Upper lobe of left lung (tissue), 6 donors: ENCODE data around the gene MYO1E. TPM values are rescaled to one million over a fixed set of nuclear protein-coding genes. Genes with fewer than 3 reads are reported as not detected.

Source experiments
- ATAC-seq, 2 donors: fragments of 200-7000 bp; cut with Tn5 transposase; one replicate each; pipeline ENCODE4 v1.9.1; 2022; ENCODE audit warnings: mild to moderate bottlenecking in 2 of 2, moderate library complexity in 2 of 2; ENCODE audit not compliant: low FRiP score in 2 of 2
- DNase-seq, 2 donors: peaks; one replicate each; pipeline ENCODE4 v3.0.0-alpha.2; 2019 to 2020
- H3K27ac ChIP-seq, 4 donors: fragments of 200-600 bp; sonication (generic); one replicate each; pipeline ENCODE4 v1.5.1; 2016 to 2019
- H3K27me3 ChIP-seq, 4 donors: fragments of 200-600 bp; sonication (generic); one replicate each; pipeline ENCODE4 v1.5.1; 2017 to 2019
- H3K36me3 ChIP-seq, 4 donors: fragments of 200-600 bp; sonication (generic); one replicate each; pipeline ENCODE4 v1.5.1; 2016 to 2019
- H3K4me1 ChIP-seq, 4 donors: fragments of 200-600 bp; sonication (generic); one replicate each; pipeline ENCODE4 v1.5.1; 2018 to 2019
- H3K4me3 ChIP-seq, 4 donors: fragments of 200-600 bp; sonication (generic); one replicate each; pipeline ENCODE4 v1.5.1; 2017 to 2019; ENCODE audit warnings: mild to moderate bottlenecking in 2 of 4, moderate library complexity in 1 of 4
- H3K9me3 ChIP-seq, 4 donors: fragments of 200-600 bp; sonication (generic); one replicate each; pipeline ENCODE4 v1.5.1; 2018 to 2019
- EP300 ChIP-seq, 4 donors: sonication (generic); formaldehyde crosslinking; IDR thresholded peaks; one replicate each; pipeline ENCODE4 v1.5.1; 2017; ENCODE audit warnings: antibody characterized with exemption in 4 of 4, control low read depth in 2 of 4
- POLR2A ChIP-seq, 4 donors: fragments of 450-650 bp; IDR thresholded peaks; one replicate each; pipeline ENCODE4 v1.5.1; 2016 to 2017; ENCODE audit warnings: antibody characterized with exemption in 4 of 4, mild to moderate bottlenecking in 2 of 4
- POLR2AphosphoS5 ChIP-seq, 2 donors: sonication (generic); formaldehyde crosslinking; IDR thresholded peaks; one replicate each; pipeline ENCODE4 v1.5.1; 2017; ENCODE audit warnings: antibody characterized with exemption in 2 of 2
- WGBS, 2 donors: methylation state at CpG; one replicate each; pipeline ENCODE4 v1.1.5; 2017 to 2018; 5-methylcytosine and 5-hydroxymethylcytosine counted together
- total RNA-seq, 6 donors: library from RNA; depleted of rRNA in 4 of 6; stranded (reverse); fragments of >200 nt in 4 of 6; gene quantifications; one replicate each; pipeline versions ENCODE4 v1.1.0 to v1.2.1, GENCODE V29; 2016 to 2021
- TF ChIP-seq, protein P1 (sequence below), 6 experiments: fragments of 450-650 bp in 4 of 6; fragments of 200-600 bp in 2 of 6; sonication (generic) in 2 of 6; IDR thresholded peaks; one replicate each; pipeline ENCODE4 v1.5.1; 2016 to 2019; ENCODE audit warnings: antibody characterized with exemption in 6 of 6
- donor health status: DM: no; HTN: no; CAD: no; lungs with moderate emphysema.
- donor health status: DM: no; HTN: yes; CAD: no; lungs with severe emphysema.

MYO1E gene
- total RNA-seq, 6 donors from 2014 or later, result 39.7 to 161 (median 71.9) TPM

DNA sequence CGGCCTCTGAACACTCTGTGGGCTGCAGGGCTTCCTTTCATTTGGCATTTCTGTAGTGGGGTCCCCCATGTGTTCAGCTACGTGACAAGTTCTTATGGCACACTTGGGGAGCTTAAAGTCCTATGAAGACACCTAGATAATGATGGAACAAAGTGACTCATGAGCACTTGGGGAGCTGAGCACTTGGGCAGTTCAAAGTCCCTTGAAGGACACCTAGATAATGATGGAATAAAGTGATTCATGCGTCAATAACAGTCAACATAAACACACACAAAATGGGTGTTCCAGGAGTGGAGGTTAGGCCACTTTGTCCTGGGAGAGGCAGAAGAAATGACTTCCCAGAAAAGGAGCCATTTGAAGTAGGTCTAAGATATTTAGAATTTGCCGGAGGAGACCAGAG is 99.4 kb downstream of the MYO1E start:
- Histone ChIP-seq H3K9me3 (no peaks in the 10 kb centered on the region), H3K4me1 (no peaks in the 10 kb centered on the region), H3K36me3 (no peaks in the 10 kb centered on the region), H3K27me3 (no peaks in the 10 kb centered on the region), H3K27ac (no peak overlapping the region), H3K4me3 (no peak overlapping the region)
- no peak for TF ChIP-seq EP300 (IDR thresholded peaks at IDR 0.05)
- TF ChIP-seq POLR2A (IDR thresholded peaks at IDR 0.05), result no peak
- no peak for ATAC-seq
- no peak for DNase-seq
- 95 to 99% methylated on average over 4 of the region's 4 CpGs for WGBS, 2 donors

DNA sequence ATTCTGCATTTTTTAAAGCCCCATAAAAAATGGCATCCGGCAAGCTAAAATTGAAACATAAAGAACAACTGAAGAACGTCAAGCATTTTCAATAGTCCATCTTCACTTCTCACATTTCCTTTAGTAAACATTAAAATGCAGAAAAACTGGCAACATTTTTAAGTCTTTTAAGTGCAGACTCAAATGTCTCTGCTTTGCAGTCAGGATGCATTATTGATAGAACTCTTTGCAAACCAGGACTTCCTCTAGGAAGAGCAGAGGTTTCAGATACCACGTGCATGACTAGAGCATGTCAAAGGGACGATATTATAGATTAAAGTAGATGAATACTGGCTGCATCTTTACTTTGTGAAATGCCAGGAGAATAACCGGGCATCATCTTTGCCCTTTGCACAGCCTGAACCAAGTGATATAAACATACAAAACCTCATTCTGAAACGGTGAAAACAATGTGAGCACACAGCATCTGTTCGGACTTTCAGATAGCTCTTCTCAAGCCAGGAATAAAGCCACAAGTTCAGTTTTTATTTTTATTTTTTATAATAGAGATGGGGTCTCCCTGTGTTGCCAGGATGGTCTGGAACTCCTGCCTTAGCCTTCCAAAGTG is 101.0 kb downstream of the MYO1E start:
- H3K4me1 ChIP-seq, result no peaks in the 10 kb centered on the region
- ATAC-seq (no peak), DNase-seq (no peak)
- H3K27me3 ChIP-seq, result no peaks in the 10 kb centered on the region
- no peak for TF ChIP-seq POLR2A (IDR thresholded peaks at IDR 0.05)
- no peak for TF ChIP-seq POLR2AphosphoS5 (IDR thresholded peaks at IDR 0.05)
- TF ChIP-seq, protein P1, sequence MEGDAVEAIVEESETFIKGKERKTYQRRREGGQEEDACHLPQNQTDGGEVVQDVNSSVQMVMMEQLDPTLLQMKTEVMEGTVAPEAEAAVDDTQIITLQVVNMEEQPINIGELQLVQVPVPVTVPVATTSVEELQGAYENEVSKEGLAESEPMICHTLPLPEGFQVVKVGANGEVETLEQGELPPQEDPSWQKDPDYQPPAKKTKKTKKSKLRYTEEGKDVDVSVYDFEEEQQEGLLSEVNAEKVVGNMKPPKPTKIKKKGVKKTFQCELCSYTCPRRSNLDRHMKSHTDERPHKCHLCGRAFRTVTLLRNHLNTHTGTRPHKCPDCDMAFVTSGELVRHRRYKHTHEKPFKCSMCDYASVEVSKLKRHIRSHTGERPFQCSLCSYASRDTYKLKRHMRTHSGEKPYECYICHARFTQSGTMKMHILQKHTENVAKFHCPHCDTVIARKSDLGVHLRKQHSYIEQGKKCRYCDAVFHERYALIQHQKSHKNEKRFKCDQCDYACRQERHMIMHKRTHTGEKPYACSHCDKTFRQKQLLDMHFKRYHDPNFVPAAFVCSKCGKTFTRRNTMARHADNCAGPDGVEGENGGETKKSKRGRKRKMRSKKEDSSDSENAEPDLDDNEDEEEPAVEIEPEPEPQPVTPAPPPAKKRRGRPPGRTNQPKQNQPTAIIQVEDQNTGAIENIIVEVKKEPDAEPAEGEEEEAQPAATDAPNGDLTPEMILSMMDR (IDR thresholded peaks at IDR 0.05), result no peak
- no peak for TF ChIP-seq EP300 (IDR thresholded peaks at IDR 0.05)
- H3K36me3 ChIP-seq, result no peaks in the 10 kb centered on the region
- H3K4me3 ChIP-seq, result no peak overlapping the region
- no peaks in the 10 kb centered on the region for H3K9me3 ChIP-seq
- no peak overlapping the region for H3K27ac ChIP-seq
- 54 to 70% methylated on average over 7 of the region's 7 CpGs for WGBS, 2 donors

DNA sequence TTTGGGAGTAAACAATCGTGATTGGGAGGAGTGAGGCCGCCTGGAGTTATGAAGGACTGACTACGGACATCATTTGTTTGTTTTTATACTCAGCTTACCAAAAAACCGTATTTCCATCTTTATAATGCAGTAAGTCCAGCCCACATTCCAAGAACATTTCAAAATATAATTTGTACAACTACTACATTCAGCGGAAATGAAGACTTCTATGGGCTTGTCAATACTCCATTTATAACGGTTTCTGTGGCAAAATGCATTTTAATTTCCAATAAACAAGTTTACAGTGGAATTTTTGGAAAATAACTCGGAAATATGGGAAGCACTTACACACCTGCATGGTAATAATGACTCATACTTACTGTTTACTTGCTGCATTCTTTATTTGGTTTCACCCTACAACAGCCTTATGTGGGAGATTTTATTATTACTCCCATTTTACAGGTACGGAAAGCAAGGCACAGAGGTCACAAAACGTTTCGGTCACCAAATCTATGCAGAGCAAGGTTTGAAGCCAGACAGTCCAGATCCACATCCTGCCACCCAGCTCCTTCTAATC is 103.7 kb downstream of the MYO1E start:
- Histone ChIP-seq H3K4me1 (no peaks in the 10 kb centered on the region), H3K4me3 (no peak overlapping the region), H3K27me3 (no peaks in the 10 kb centered on the region), H3K27ac (no peak overlapping the region), H3K9me3 (no peaks in the 10 kb centered on the region), H3K36me3 (no peaks in the 10 kb centered on the region)
- no peak for DNase-seq
- TF ChIP-seq, protein P1 (IDR thresholded peaks at IDR 0.05), result no peak
- no peak for ATAC-seq
- WGBS, 2 donors, result 93 to 94% methylated on average over 10 of the region's 10 CpGs

DNA sequence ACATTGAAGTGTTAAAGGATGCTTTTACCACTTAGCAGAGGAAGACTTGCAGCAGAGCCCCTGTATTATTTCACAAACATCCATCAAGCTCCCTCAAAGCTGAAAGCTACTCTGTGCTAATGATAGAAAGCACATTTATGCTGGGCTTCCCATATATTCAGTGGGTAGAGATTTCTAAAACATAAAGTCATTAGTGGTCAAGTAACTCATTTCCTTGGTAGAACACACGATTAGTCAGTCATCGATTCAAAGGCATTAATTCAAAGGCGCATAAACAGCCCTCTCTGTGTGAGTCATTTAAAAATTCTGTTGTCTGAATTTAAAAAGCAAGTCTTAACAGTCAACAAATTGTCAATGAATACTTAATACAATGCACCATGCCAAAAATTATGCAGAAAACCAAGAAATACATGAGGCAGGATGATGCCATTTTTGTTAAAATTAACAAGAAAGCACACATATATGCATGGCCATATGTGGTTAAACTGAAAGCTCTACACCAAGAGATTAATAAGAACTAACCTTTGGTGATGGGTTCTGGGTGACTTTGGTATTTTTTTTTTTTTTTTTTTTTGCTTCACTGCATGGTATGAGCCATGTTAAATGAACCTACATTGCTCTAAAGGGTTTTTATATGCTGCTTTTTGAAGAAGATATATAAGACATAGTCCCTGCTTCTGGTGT is 104.4 kb downstream of the MYO1E start:
- WGBS, 2 donors, result 81 to 98% methylated on average over 3 of the region's 3 CpGs
- Histone ChIP-seq H3K27me3 (no peaks in the 10 kb centered on the region), H3K36me3 (no peaks in the 10 kb centered on the region), H3K27ac (no peak overlapping the region), H3K4me3 (no peak overlapping the region), H3K4me1 (no peaks in the 10 kb centered on the region), H3K9me3 (no peaks in the 10 kb centered on the region)
- DNase-seq (no peak), ATAC-seq (no peak)
- TF ChIP-seq POLR2AphosphoS5 (IDR thresholded peaks at IDR 0.05) (no peak), EP300 (IDR thresholded peaks at IDR 0.05) (no peak), POLR2A (IDR thresholded peaks at IDR 0.05) (no peak)
- TF ChIP-seq, protein P1 (IDR thresholded peaks at IDR 0.05), result no peak

DNA sequence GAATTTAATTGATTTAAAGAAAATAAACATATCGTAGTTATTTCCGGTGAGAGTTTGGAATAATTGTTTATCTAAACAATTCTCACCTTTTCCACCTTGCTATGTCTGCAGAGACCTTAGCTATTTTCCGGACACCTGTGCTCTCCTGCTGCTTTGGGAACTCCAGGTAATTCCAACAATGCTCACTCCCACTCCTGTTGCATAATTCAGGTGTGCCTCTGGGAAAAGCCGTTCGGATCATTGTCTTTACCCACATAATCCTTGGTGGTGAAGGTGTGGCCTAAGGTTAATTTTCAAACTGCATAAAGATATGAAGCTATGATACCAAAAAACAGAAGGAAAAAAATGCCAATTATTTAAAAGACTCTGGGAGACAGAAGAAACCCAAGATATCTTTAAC is 106.6 kb downstream of the MYO1E start:
- no peak overlapping the region for H3K27ac ChIP-seq
- 87 to 95% methylated on average over 5 of the region's 5 CpGs for WGBS, 2 donors
- no peaks in the 10 kb centered on the region for H3K36me3 ChIP-seq
- H3K4me1 ChIP-seq, result no peaks in the 10 kb centered on the region
- DNase-seq (no peak), ATAC-seq (no peak)
- no peak overlapping the region for H3K4me3 ChIP-seq
- TF ChIP-seq POLR2AphosphoS5 (IDR thresholded peaks at IDR 0.05), result no peak
- TF ChIP-seq, protein P1 (IDR thresholded peaks at IDR 0.05), result no peak
- TF ChIP-seq EP300 (IDR thresholded peaks at IDR 0.05), result no peak
- TF ChIP-seq POLR2A (IDR thresholded peaks at IDR 0.05), result no peak
- H3K27me3 ChIP-seq, result no peaks in the 10 kb centered on the region
- H3K9me3 ChIP-seq, result no peaks in the 10 kb centered on the region
